Measurements from ENCODE around the gene PTPRG. TPM values are rescaled to one million over a fixed set of nuclear protein-coding genes. Genes with fewer than 3 reads are reported as not detected.
A peak's percentile ranks its signal among the peaks of the same experiment; 100 is the strongest.

Gene PTPRG
- total RNA-seq, 1 donor from 2014 or later, result 11.1 TPM

- no peak for FAIRE-seq
- no peaks in the 10 kb centered on the region for H3K36me3 ChIP-seq (ENCODE audit: control insufficient read depth, insufficient read depth, low read length)
- TF ChIP-seq CTCF (IDR thresholded peaks at IDR 0.05; ENCODE audit: insufficient read depth, low read length, severe bottlenecking), result no peak
- H3K4me3 ChIP-seq (ENCODE audit: low read depth, low read length), result no peak overlapping the region
- no peak for DNase-seq (ENCODE audit: low read depth)
- H3K27me3 ChIP-seq (ENCODE audit: control insufficient read depth, insufficient read depth, low read length), result no peaks in the 10 kb centered on the region
Measured at GRCh38 chr3:61890167-61890566, 328.8 kb downstream of the PTPRG start.

- TF ChIP-seq CTCF (IDR thresholded peaks at IDR 0.05; ENCODE audit: insufficient read depth, low read length, severe bottlenecking), result no peak
- H3K4me3 ChIP-seq (ENCODE audit: low read depth, low read length), result no peak overlapping the region
- DNase-seq (ENCODE audit: low read depth), result no peak
- H3K36me3 ChIP-seq (ENCODE audit: control insufficient read depth, insufficient read depth, low read length), result no peaks in the 10 kb centered on the region
- FAIRE-seq, result no peak
- H3K27me3 ChIP-seq (ENCODE audit: control insufficient read depth, insufficient read depth, low read length), result no peaks in the 10 kb centered on the region
Measured at GRCh38 chr3:61890586-61890985, 329.2 kb downstream of the PTPRG start.

GRCh38 chr3:61892891-61893290 is 331.5 kb downstream of the PTPRG start:
- Histone ChIP-seq H3K4me3 (ENCODE audit: low read depth, low read length) (no peak overlapping the region), H3K27me3 (ENCODE audit: control insufficient read depth, insufficient read depth, low read length) (no peaks in the 10 kb centered on the region), H3K36me3 (ENCODE audit: control insufficient read depth, insufficient read depth, low read length) (no peaks in the 10 kb centered on the region)
- no peak for DNase-seq (ENCODE audit: low read depth)
- no peak for FAIRE-seq
- TF ChIP-seq CTCF (IDR thresholded peaks at IDR 0.05; ENCODE audit: insufficient read depth, low read length, severe bottlenecking), result no peak

GRCh38 chr3:61893840-61894566 is 332.6 kb downstream of the PTPRG start:
- FAIRE-seq (no peak), DNase-seq (ENCODE audit: low read depth) (no peak)
- Histone ChIP-seq H3K4me3 (ENCODE audit: low read depth, low read length) (no peak overlapping the region), H3K27me3 (ENCODE audit: control insufficient read depth, insufficient read depth, low read length) (no peaks in the 10 kb centered on the region), H3K36me3 (ENCODE audit: control insufficient read depth, insufficient read depth, low read length) (no peaks in the 10 kb centered on the region)
- no peak for TF ChIP-seq CTCF (IDR thresholded peaks at IDR 0.05; ENCODE audit: insufficient read depth, low read length, severe bottlenecking)

DNA sequence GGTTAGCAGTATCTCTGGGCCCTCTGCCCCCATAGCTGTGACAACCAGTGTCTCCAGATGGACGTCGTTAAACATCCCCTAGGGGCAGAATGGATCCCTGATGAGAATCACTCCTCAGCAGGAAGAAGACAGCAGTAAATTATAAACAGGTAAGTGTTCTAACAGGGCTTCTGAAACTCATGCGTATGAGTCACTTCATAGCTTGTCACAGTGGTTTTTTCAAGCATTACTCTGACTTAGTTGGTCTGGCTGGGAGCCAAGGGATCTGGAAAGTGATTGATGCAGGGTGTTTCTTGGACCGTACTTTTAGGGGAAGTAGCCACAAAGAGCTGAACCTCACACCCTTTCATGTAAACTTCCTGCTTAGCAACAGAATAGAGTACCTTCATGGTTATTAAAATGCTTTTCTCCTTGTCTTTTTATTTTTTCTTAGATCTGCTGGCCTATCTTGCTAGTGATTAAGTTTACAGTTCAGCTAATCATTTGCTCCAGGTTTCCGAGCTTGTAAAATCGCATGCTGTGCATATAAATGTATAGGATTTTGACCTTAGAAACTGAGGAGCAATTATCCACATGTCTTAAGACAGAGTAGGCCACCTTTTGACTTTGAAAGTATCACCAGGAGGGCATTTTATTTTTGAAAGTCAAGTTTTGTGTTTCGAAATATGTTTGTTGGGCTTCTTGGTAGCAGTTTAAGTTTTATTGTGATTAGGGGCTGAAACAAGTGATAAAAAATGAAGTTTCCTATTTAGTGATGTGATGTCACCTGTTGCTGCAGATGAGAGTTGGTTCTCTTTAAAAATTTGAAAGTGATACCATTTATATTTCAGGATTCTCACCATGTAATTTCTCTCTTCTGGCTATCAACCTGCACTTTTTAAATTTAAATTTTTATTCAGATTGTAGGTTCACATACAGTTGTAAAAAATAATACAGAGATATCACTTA is 333.9 kb downstream of the PTPRG start:
- TF ChIP-seq CTCF (IDR thresholded peaks at IDR 0.05; ENCODE audit: insufficient read depth, low read length, severe bottlenecking), result no peak
- no peaks in the 10 kb centered on the region for H3K36me3 ChIP-seq (ENCODE audit: control insufficient read depth, insufficient read depth, low read length)
- FAIRE-seq (peak; percentile 7), DNase-seq (ENCODE audit: low read depth) (peak; percentile 96)
- H3K4me3 ChIP-seq (ENCODE audit: low read depth, low read length), result no peak overlapping the region
- H3K27me3 ChIP-seq (ENCODE audit: control insufficient read depth, insufficient read depth, low read length), result no peaks in the 10 kb centered on the region
